Smooth muscle cell (in vitro differentiated cells): Measurements from ENCODE around the gene CD200. TPM values are rescaled to one million over a fixed set of nuclear protein-coding genes. Genes with fewer than 3 reads are reported as not detected.

Source experiments
- DNase-seq: peaks from one replicate; lab custom pipeline; 2025; ENCODE audit not compliant: unreplicated experiment; lab: John Stamatoyannopoulos, UW
- H2AFZ ChIP-seq: fragments of 200-600 bp; sonication (generic); 2 replicates; pipeline ENCODE4 v1.6.0; 2016; ENCODE audit warnings: antibody characterized with exemption, low read depth, mild to moderate bottlenecking
- H3F3A ChIP-seq: fragments of 200-600 bp; sonication (generic); 2 replicates; pipeline ENCODE4 v1.6.0; 2017; ENCODE audit warnings: antibody characterized with exemption, low read depth
- H3K27ac ChIP-seq: fragments of 200-600 bp; sonication (generic); 2 replicates; pipeline ENCODE4 v1.5.1; 2016; ENCODE audit warnings: low read depth, mild to moderate bottlenecking
- H3K27me3 ChIP-seq: fragments of 200-600 bp; sonication (generic); 2 replicates; pipeline ENCODE4 v1.6.1; 2016; ENCODE audit warnings: low read depth, mild to moderate bottlenecking
- H3K36me3 ChIP-seq: fragments of 200-600 bp; sonication (generic); 2 replicates; pipeline ENCODE4 v1.5.1; 2016; ENCODE audit warnings: low read depth
- H3K4me1 ChIP-seq: fragments of 200-600 bp; sonication (generic); 2 replicates; pipeline ENCODE4 v1.5.1; 2016; ENCODE audit warnings: low read depth
- H3K4me2 ChIP-seq: fragments of 200-600 bp; sonication (generic); 2 replicates; pipeline ENCODE4 v1.6.0; 2016; ENCODE audit warnings: mild to moderate bottlenecking
- H3K4me3 ChIP-seq: fragments of 200-600 bp; sonication (generic); 2 replicates; pipeline ENCODE4 v1.5.1; 2016; ENCODE audit warnings: mild to moderate bottlenecking
- H3K79me2 ChIP-seq: fragments of 200-600 bp; sonication (generic); 2 replicates; pipeline ENCODE4 v1.6.0; 2016; ENCODE audit warnings: low read depth, mild to moderate bottlenecking
- H3K9ac ChIP-seq: fragments of 200-600 bp; sonication (generic); 2 replicates; pipeline ENCODE4 v1.6.0; 2016; ENCODE audit warnings: low read depth
- H3K9me3 ChIP-seq: fragments of 200-600 bp; sonication (generic); replicated peaks from 2 replicates; pipeline ENCODE4 v1.5.1; 2016; ENCODE audit warnings: low read depth
- H4K20me1 ChIP-seq: fragments of 200-600 bp; sonication (generic); 2 replicates; pipeline ENCODE4 v1.6.0; 2016; ENCODE audit warnings: low read depth
- CTCF ChIP-seq: fragments of 200-600 bp; sonication (generic); IDR thresholded peaks from 2 replicates; pipeline ENCODE4 v1.5.1; 2017; ENCODE audit warnings: borderline replicate concordance, mild to moderate bottlenecking, antibody characterized with exemption; ENCODE audit not compliant: insufficient read depth, poor library complexity, severe bottlenecking
- WGBS: methylation state at CpG from one replicate; pipeline ENCODE4 v1.1.7; 2016; ENCODE audit warnings: low lambda C conversion rate; 5-methylcytosine and 5-hydroxymethylcytosine counted together
- polyA plus RNA-seq: library from polyadenylated mRNA; unstranded; fragments of >200 nt; fragmentation: Nextera tagmentation; extraction: Ambion mirVana; gene quantifications from 2 replicates; pipeline ENCODE4 v1.2.1, GENCODE V29; 2016
- total RNA-seq: library from RNA; depleted of rRNA; stranded (reverse); fragments of >200 nt; gene quantifications from 2 replicates; pipeline ENCODE4 v1.2.3, GENCODE V29; 2014

The CD200 gene
- total and polyA plus RNA-seq, 2 experiments from 2014 or later, result 10.0 to 12.4 TPM

- peak overlapping the region; percentile 69 for H3K4me2 ChIP-seq
- 68% methylated on average over 6 of the region's 6 CpGs for WGBS
- no peak for TF ChIP-seq CTCF
- no peaks in the 10 kb centered on the region for H4K20me1 ChIP-seq
- DNase-seq, result no peak
- no peak overlapping the region for H3K4me3 ChIP-seq
- peak overlapping the region; percentile 76 for H3K27ac ChIP-seq
- H3K9me3 ChIP-seq, result no peaks in the 10 kb centered on the region
- no peaks in the 10 kb centered on the region for H3K36me3 ChIP-seq
- no peak overlapping the region for H2AFZ ChIP-seq
- H3F3A ChIP-seq, result no peaks in the 10 kb centered on the region
- H3K27me3 ChIP-seq, result no peaks in the 10 kb centered on the region
- no peaks in the 10 kb centered on the region for H3K79me2 ChIP-seq
- peaks cover 13% of the 10 kb centered on the region for H3K4me1 ChIP-seq
- no peak overlapping the region for H3K9ac ChIP-seq
These were observed 5.2 kb downstream of the CD200 start for GRCh38 chr3:112338021-112338726.

GRCh38 chr3:112338727-112339056, 5.7 kb downstream of the CD200 start:
- peak overlapping the region; percentile 76 for H3K27ac ChIP-seq
- H3K4me1 ChIP-seq, result peaks cover 13% of the 10 kb centered on the region
- no peaks in the 10 kb centered on the region for H3F3A ChIP-seq
- no peak overlapping the region for H3K4me2 ChIP-seq
- TF ChIP-seq CTCF, result no peak
- no peak overlapping the region for H3K9ac ChIP-seq
- H3K36me3 ChIP-seq, result no peaks in the 10 kb centered on the region
- H3K9me3 ChIP-seq, result no peaks in the 10 kb centered on the region
- 91% methylated on average over 2 of the region's 2 CpGs for WGBS
- no peak for DNase-seq
- no peak overlapping the region for H3K4me3 ChIP-seq
- H4K20me1 ChIP-seq, result no peaks in the 10 kb centered on the region
- H3K79me2 ChIP-seq, result no peaks in the 10 kb centered on the region
- no peak overlapping the region for H2AFZ ChIP-seq
- no peaks in the 10 kb centered on the region for H3K27me3 ChIP-seq

- H2AFZ ChIP-seq, result no peak overlapping the region
- no peak overlapping the region for H3K9ac ChIP-seq
- no peaks in the 10 kb centered on the region for H3K79me2 ChIP-seq
- H3K27me3 ChIP-seq, result no peaks in the 10 kb centered on the region
- H3K4me3 ChIP-seq, result no peak overlapping the region
- no peak for TF ChIP-seq CTCF
- H3K4me1 ChIP-seq, result peaks cover 13% of the 10 kb centered on the region
- no peaks in the 10 kb centered on the region for H3F3A ChIP-seq
- H3K27ac ChIP-seq, result no peak overlapping the region
- no peak for DNase-seq
- no peaks in the 10 kb centered on the region for H4K20me1 ChIP-seq
- no peaks in the 10 kb centered on the region for H3K36me3 ChIP-seq
- no peaks in the 10 kb centered on the region for H3K9me3 ChIP-seq
- H3K4me2 ChIP-seq, result no peak overlapping the region
These were observed 6.2 kb downstream of the CD200 start for GRCh38 chr3:112339134-112339533.

- WGBS, result 89% methylated on average over 2 of the region's 2 CpGs
- no peaks in the 10 kb centered on the region for H3K36me3 ChIP-seq
- no peaks in the 10 kb centered on the region for H3K79me2 ChIP-seq
- no peaks in the 10 kb centered on the region for H3F3A ChIP-seq
- H3K9me3 ChIP-seq, result no peaks in the 10 kb centered on the region
- H3K9ac ChIP-seq, result no peak overlapping the region
- no peak for DNase-seq
- no peak for TF ChIP-seq CTCF
- H3K27me3 ChIP-seq, result no peaks in the 10 kb centered on the region
- no peak overlapping the region for H2AFZ ChIP-seq
- peaks cover 13% of the 10 kb centered on the region for H3K4me1 ChIP-seq
- no peak overlapping the region for H3K4me3 ChIP-seq
- H4K20me1 ChIP-seq, result no peaks in the 10 kb centered on the region
- no peak overlapping the region for H3K4me2 ChIP-seq
- no peak overlapping the region for H3K27ac ChIP-seq
These were observed 6.7 kb downstream of the CD200 start for GRCh38 chr3:112339609-112340008.
